Measurements from ENCODE around the gene VPS16.
A peak's percentile ranks its signal among the peaks of the same experiment; 100 is the strongest.
"Not testable (repeated sequence)": the region's sequence is repeated elsewhere in the genome, so short reads cannot be mapped to it uniquely, and the experiment has no call there.

VPS16 gene

DNA sequence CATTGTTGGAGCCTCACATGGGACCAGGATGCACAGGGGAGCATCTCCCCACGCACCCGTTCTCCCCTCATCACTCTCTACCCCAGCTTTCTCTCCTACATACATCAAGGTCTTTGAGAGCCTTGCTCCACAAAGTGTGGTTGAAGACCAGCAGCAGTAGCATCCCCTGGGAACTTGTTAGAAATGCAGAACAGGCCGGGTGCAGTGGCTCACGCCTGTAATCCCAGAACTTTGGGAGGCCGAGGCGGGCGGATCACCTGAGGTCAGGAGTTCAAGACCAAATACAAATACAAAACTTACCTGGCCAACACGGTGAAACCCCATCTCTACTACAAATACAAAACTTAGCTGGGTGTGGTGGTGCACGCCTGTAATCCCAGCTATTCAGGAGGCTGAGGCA lies 32.6 kb upstream of the VPS16 start:
- DNase-seq = not testable (repeated sequence)

DNA sequence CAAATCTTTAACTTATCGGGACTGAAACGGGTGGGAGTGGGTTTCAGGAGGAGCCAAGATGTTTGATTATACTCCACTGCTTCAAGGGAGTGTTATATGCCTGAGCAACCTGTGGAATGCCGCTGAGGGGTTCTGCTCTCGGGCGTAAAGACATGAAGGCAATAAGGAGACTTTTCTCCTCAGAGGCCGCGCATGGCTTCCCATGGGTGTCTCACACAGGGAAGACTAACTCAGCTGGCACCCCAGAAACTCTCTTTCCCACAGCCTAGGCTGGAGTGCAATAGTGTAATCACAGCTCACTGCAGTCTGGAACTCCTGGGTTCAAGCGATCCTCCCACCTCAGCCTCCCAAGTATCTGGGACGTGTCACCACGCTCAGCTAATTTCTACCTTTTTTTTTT lies 30.9 kb upstream of the VPS16 start:
- no peak for DNase-seq

DNA sequence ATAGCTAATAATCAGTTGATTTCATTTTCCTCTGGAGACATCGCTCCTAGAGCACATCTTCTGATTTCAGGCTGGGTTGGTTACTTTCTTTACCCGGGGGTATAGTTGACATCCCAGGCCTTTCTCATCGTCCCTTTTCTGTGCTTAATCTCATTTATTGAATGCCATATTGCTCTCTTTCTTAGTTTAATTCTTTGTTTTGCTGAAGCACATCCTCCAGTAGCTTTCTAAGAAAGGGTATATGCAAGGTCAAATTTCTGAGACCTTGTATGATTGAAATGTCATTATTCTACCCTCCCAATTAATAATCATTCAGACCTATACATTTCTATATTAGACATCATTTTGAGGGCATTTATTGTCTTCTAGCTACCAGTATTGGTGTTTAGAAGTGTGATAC lies 28.4 kb upstream of the VPS16 start:
- no peak for DNase-seq

DNA sequence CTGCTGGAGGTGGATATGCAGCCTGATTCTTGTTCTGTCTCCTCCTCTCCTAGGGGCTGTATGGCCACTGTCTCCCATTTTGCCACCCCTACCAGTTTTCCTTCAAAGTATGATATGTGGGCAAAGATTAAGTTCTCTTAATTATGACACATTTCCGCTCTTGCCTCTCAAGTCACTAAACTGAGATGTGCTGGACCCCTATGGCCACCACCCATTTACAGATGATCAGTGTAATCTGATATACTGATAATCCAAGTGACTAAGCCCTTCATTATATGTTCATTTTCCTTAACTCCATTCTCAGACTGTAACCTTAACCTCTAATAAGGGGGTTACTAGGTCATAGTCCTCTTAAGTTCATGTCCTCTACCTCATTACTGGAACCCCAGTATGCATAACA lies 26.5 kb upstream of the VPS16 start:
- DNase-seq = no peak

DNA sequence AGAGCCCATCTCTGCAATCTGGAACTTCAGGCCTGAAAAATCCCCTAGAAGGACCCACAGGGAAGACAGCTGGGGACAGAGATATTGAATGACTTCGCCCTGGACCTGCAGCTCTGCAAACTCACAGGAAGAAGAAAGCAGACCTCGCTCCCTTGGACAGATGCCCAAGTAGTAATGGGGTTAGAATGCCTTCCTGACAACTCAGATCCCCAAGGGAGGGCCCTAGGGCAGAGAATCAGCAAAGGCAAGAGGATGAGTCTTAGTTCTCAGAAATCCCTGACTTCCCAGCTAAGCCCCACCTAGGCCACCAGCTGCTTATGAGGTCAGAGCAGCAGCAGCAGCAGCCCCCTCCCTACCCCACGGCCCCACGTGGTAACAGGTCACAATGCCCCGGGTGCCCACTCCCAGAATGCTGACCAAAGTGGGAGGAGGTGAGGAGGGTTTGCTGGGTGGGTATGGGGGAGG lies 25.9 kb upstream of the VPS16 start, which contains the start of gene C20orf141:
Gene C20orf141 (plus strand): TSS at position 401 of the 465 bp plus-strand sequence. CDS start 198 bp downstream, outside the sequence.
- DNase-seq = peak; percentile 55

DNA sequence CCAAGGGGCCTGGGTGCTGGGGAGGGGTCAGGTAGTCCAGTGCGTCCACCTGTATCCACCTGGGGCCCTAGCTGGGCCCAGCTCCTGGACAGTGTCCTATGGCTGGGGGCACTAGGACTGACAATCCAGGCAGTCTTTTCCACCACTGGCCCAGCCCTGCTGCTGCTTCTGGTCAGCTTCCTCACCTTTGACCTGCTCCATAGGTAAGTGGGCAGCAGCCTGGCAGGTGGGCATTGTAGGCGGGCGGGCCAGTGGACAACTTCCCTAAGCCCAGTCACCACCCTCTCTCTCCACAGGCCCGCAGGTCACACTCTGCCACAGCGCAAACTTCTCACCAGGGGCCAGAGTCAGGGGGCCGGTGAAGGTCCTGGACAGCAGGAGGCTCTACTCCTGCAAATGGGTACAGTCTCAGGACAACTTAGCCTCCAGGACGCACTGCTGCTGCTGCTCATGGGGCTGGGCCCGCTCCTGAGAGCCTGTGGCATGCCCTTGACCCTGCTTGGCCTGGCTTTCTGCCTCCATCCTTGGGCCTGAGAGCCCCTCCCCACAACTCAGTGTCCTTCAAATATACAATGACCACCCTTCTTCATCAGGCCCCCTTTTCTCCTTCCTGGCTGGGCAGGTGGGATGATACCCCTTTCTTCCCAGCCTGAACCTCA lies 25.2 kb upstream of the VPS16 start:
- DNase-seq = no peak

DNA sequence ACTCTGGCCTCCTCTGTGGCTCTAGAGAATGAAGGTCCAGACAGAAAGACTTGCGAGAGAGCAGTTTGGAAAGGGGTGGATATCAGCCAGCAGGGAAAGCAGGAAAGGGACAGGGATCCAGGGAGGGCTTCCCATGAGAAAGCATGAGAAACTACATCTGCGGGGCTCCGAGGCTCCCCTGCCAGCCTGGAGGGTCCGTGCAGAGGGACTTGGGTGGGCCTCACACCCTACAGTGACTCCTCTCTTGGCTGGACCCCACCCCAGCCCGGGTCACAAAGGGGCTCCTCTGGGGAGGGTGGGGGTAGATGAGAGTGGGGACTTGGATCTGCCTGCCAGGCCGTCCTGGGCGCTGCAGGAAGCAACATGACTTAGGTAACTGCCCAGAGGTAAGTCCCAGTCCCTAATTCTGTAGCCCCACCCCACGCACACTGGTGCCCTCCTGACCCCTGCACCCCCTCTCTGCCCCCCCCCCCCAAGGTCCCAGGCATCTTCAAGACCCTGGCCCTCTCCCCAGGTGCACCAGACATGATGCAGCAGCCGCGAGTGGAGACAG lies 24.4 kb upstream of the VPS16 start, which contains the start of gene TMEM239:
Gene TMEM239 (plus strand): TSS at position 335 of the 553 bp plus-strand sequence. CDS start 191 bp downstream, at position 526.
- DNase-seq = no peak

DNA sequence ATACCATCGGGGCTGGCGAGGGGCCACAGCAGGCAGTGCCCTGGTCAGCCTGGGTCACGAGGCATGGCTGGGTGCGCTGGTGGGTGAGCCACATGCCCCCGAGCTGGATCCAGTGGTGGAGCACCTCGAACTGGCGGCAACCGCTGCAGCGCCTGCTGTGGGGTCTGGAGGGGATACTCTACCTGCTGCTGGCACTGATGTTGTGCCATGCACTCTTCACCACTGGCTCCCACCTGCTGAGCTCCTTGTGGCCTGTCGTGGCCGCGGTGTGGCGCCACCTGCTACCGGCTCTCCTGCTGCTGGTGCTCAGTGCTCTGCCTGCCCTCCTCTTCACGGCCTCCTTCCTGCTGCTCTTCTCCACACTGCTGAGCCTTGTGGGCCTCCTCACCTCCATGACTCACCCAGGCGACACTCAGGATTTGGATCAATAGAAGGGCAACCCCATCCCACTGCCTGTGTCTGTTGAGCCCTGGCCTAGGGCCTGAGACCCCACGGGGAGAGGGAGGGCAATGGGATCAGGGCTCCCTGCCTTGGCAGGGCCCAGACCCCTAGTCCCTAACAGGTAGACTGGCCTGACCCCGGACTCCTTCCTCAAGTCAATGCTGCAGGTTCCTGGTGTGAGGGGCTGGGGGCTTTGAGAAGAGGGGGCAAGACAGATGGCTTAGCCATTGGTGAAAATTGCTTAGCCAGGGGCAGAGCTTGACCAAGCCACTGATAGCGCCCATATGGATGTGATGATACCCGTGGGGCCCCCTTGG lies 23.8 kb upstream of the VPS16 start:
- no peak for DNase-seq

DNA sequence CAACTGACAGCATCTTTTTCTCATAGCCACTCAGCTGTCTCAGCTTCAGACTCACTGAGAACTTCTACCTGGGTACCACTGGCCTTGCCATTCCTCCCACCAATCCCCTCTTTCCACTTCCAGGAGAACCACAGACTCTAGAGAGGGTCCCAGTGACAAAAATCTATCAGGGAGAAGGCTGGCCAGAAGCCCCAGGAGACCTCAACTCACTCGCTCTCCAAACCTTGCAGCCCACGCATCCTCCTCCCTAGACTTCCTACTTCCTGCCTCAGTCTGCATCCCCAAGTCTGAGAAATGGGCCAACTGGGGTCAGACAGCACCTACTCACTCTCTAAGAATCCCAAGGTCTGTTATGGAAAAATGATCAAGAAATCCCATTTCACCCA lies 23.2 kb upstream of the VPS16 start:
- DNase-seq = no peak

DNA sequence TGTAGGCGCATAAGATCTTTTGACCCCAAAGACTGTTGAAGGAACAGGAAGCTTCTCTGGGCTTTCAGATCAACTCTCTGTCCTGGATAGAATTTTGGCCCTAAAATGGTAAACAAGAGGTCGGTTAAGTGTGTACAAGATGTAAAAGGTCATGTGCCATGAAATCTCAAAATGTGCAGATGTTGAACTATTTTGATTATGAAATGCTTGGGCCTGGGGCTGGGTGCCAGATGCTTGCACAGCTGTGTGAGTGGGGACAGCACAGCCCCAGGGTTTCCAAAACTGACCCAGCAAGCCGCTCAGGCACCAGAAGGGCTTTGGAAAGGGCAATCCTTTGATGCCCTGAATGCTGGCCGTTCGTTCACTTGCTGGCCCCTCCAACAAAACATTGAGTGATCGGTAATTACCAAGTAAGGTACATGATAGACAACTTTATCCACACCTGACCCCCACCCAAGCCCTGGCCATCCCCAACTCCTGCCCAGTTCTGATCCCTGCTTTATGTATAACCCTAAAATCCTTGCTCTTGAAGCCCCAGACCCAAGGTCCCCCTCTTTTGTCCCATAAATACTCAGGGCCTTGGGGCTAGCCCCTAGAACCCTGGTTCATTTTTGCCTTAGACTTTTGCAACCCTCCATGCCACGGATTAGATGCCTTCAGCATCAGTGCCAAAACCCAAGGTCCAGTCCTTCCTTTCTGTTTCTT lies 22.5 kb upstream of the VPS16 start:
- DNase-seq = no peak

DNA sequence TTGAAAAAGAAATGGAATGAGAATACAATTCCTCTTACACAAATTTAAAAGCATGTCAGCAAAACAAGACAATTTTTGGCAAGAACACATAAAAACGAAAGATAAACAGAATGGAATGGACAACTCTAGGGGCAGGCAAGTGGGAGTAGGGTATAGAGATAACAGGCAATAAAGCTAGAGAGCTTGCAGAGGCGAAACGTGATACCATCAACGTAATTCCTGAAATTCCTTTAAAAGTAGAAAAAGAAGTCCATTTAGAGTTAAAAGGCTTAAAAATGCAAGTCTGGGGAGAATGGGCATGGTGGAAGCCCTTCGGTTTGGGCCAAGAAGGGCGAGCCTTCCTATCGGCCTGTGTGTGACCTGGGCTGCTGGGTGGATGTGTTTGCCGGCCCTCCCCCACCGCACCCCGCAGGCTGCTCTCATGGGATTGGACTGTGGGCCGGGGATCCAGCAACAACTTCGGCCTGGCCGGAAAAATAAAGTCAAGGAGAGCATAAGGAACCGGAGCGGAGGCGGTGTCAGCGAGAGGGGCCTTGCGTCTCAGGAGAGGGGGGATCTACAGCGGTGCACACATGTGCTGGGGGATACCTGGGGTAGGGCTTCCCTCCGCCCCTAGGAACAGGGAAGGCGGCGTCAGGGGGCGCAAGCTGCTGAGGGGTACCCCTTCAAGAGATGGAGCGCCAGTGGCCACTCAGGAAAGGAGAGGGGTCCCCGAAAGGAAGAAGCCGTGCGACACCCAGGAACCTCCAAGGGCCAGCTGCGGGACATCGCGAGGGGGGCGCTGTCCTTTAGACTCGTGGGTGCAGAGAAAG lies 20.3 kb upstream of the VPS16 start:
- no peak for DNase-seq

DNA sequence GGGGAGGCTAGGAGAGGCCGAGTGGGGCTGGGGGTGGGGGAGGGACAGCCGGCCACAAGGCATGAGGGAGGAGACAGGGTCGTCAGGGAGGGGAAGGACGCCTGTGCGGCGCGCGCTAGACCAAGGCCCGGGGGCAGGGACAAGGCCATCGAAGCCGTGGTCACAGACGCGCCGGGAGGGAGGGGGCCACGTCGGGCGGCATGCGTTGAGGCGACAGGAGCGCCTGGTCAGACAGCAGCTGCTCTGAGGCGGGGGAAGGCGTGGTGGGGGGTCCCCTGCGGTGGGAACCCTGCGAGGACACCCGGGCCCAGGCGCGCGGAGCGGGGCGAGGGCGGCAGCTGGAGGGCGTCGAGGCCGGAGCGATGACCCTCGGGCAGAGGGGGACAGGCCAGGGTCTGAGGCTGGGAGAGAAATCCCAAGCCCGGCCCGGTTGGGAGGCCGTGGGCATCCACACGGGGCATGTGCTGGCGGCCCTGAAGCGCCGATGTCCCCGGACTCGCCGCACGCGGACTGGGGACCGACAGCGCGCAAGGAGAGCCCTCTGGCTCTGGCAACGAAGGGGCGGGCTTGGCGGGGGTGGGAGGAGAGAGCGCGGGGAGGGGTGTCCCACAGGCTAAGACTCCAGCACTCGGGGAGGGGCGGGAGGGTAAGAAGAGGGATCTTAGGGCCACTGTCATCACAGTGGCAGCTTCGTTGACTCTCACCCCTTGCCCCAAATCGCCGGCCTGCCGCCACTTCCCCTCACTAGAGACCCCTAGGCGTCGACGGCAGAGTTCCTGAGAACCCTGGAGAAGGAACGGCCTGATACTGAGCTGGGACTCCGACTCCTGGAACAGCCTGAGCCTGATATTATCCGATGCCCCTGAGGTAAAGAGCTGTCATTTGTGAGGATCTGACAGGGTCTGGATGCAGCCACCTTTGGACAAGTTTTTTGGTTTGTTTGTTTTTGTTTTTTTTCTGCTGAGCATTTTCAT lies 19.4 kb upstream of the VPS16 start:
- no peak for DNase-seq

DNA sequence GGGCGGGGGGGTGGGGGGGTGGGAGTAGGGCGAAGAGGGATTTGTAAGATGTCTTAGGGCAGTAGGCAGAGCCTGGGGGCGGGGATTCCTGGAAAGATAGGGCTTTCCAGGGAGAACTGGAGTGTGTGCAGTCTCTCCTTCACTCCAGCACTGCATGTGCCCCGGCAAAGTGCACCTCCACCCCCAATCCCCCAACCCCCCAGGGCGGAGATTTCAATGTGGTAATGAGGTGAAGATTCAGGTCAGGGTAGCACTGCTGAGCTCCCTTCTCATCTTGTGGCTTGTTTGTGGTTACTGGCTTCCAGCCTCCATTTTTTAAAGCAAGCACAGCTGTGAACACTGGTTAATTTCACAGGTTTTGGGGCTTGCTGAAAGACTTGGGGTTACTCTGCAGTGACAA lies 18.5 kb upstream of the VPS16 start:
- DNase-seq = no peak

DNA sequence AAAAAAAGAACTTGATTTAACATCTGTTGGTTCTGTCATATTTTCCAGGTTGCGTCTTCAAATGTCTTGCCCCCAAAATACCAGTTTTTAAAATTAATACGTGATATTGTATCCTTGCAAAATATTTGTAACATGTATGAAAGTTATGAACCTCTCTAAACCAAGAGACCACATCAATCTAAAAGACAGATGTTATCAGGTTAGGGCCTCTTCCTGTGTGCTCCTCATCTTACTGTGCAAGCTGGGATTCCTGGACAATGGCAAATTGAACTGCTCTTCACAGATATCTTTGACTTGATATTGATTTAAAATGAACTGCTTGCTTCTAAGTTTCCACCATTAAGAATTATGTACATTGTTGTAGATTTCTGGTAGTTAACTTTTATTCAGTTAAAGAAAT lies 14.8 kb upstream of the VPS16 start:
- DNase-seq = no peak

DNA sequence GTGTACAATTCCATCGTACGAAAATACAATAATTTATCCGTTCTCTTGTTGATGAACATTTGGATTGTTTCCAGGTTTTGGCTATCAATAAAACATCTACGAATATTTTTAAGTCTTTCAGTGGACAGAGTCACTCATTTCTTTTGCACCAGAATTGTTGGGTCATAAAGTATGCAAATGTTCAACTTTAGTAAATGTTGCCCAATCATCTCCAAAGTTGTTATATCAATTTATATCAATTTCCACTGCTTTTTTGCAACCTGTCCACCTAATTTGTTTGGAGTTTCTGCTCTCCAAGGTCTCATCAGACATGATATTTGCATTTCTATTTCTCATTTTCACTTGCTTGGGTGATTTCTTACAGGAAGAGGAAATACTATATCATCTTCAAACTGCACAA lies 13.9 kb upstream of the VPS16 start:
- DNase-seq = no peak

DNA sequence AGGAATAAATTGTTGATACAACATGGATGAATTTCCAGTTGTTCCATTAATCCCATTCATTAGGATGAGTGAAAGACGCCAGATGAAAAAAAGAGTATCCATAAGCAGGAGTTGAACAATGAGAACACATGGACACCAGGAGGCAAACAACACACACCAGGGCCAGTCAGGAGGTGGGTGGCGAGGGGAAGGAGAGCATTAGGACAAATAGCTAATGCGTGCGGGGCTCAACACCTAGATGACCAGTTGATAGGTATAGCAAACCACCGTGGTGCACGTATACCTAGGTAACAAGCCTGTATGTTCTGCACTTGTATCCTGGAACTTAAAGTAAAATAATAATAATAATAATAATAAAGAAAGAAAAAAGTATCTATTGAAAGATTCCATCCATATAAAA lies 11.2 kb upstream of the VPS16 start:
- DNase-seq = no peak

DNA sequence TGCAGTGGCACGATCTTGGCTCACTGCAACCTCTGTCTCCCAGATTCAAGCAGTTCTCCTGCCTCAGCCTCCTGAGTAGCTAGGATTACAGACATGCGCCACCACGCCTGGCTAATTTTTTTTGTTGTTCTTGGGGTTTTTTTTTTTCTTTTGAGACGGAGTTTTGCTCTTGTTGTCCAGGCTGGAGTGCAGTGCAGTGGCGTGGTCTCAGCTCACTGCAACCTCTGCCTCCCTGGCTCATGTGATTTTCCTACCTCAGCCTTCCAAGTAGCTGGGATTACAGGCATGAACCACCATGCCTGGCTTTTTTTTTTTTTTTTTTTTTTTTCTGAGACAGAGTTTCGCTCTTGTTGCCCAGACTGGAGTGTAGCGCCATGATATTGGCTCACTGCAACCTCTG lies 9.3 kb upstream of the VPS16 start:
- DNase-seq = not testable (repeated sequence)

DNA sequence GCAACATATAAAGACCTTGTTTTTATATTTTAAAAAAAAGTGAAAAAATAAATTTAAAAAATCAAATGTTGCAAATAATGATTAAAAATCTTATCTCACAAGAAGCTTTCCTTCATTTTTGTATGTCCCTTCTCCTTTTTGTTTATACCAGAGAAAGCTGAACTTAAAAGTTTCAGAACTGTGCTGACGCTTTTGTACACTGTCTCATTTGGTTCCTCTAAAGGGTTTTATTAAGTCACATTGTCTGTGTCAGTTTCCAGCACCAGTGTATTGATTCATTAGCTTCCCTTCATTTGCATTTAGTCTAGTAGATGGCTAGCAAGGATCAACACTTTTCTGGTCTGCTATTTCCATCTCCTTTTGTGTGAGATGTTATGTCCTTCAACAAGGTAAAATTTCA lies 6.8 kb upstream of the VPS16 start:
- no peak for DNase-seq

DNA sequence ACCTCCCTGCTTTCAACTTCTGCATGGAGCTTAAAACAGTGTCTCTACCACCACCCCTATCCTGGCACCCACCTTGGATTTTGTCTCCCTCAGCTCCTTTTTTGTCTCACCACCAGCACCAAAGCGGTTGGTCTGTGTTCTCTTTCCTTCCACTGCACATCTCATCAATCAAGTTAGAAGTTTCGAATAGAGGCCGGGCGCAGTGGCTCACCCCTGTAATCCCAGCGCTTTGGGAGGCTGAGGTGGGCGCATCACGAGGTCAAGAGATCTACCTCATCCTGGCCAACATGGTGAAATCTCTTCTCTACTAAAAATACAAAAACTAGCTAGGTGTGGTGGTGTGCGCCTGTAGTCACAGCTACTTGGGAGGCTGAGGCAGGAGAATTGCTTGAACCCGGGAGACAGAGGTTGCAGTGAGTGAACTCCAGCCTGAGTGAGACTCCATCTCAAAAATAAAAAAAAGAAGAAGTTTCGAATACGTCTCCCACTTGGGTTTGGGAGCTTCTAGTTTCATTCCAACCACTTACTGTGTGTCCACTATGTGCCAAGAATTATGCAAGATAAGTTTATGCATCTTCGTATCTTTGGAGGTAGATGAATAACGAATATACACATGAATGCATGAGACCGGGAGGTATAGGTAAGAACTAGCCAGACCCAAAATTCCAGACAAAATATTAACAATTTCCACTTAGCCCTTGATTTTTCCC lies 6.0 kb upstream of the VPS16 start:
- no peak for DNase-seq

DNA sequence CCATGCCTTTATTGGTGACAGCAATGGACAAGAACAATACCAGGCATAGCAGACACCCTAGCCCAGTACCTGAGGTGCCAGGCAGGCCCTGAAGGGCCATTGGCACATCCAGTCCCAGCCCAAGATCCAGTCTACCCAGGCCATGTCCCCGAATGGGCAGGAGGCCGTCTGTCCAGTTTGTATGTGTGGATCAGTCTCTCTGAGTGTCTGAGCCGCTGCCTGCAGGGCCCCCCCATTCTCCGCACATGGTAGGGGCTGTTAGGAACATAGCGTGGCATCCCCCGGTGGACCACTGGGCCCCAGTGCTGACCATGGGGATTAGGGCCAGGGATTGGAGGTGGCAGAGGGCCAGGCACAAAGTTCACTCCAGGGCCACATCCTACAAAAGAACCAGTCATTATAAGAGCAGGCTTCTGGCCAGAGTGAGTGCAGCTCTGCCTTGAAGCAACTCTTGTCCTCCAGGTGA lies 5.2 kb upstream of the VPS16 start:
- no peak for DNase-seq

DNA sequence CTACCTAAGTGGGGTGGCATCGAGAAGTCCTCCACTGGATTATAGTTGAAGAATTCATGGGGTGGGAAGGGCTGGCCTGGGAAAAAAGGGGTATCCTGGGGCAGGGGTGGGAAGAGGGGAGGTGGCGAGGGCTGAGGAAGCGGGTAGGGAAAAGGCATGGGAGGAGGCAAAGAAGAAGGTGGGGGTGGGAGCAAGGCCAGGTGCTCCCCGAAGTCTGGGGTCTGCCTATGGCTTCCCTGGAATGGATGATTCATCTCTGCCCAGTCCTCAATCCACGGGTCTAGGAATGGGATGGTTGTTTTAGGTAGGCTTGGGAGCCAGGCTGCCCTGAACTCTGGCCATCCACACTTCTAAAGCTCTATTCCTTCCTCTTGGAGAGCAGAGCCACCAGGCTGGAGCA lies 4.5 kb upstream of the VPS16 start:
- DNase-seq = no peak
